Measurements from ENCODE around the gene CKLF. TPM values are rescaled to one million over a fixed set of nuclear protein-coding genes. Genes with fewer than 3 reads are reported as not detected.

CKLF gene
- total and polyA plus RNA-seq, 2 donors (not counting 1 experiment from before 2014, with no cell fraction given), result 30.4 to 53.6 TPM

DNA sequence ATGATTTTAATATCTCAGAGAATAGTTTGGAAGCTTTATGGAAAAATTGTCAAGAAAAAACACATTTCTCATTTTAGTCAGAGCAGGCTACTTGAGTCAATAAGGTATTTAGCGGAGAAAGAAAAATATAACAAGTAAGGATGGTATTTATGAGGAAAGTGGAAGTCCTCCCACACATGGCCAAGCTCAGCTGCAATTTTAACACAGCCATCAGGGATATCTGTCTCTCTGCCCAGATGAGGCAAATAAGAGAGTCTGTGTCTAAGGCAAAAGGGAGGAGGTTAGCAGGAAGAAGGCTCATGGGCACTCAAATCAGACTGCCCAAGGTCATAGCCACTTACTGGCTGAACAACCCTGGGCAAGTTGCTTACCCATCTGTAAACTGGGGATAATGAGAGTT lies 21.7 kb downstream of the CKLF start:
- intact Hi-C loops (cut with micrococcal nuclease), result no loop called here
- no peak overlapping the region for H3K27ac ChIP-seq (ENCODE audit: low read length in 2 of 2)
- H3K4me2 ChIP-seq (replicated peaks; ENCODE audit: low read depth, low read length, poor library complexity, severe bottlenecking), result no peak overlapping the region
- no peak for ATAC-seq (ENCODE audit: low read depth)
- no CpG with 5 or more reads among the region's 1 CpG for WGBS (ENCODE audit: insufficient coverage)
- no peak overlapping the region for H3K9ac ChIP-seq (ENCODE audit: low read length)
- H3K27me3 Mint-ChIP-seq, result peaks cover 25% of the 10 kb centered on the region
- CTCF ChIA-PET, result interaction anchor here (0.7 kb wide), 1 partner anchor 93 kb away, joined by 3 read pairs; no protein-coding TSS in a partner anchor
- POLR2A ChIA-PET, result no interaction called here
- no peaks in the 10 kb centered on the region for H3K36me3 ChIP-seq (replicated peaks in 1 of 2; ENCODE audit: control extremely low read depth in 1 of 2, control insufficient read depth in 1 of 2, extremely low read depth in 1 of 2, insufficient read depth in 2 of 2, low read length in 1 of 2)
- no peak overlapping the region for H3K27ac Mint-ChIP-seq
- peaks cover 0 to 23% (median 19%) of the 10 kb centered on the region in 4 experiments for H3K27me3 ChIP-seq (replicated peaks in 1 of 4; ENCODE audit: control extremely low read depth in 1 of 4, control insufficient read depth in 3 of 4, insufficient read depth in 4 of 4, low read length in 3 of 4)
- H3K79me2 ChIP-seq (ENCODE audit: control insufficient read depth, insufficient read depth, low read length), result no peaks in the 10 kb centered on the region
- peaks cover 10% of the 10 kb centered on the region for H3K4me1 Mint-ChIP-seq
- H3K9me3 Mint-ChIP-seq (ENCODE audit: insufficient read depth), result no peaks in the 10 kb centered on the region
- H3K4me3 Mint-ChIP-seq, result no peak overlapping the region
- H3K4me1 ChIP-seq (ENCODE audit: control insufficient read depth in 2 of 2, insufficient read depth in 2 of 2, low read length in 2 of 2), result peaks cover 8 to 14% of the 10 kb centered on the region in 2 donors
- peaks cover 10% of the 10 kb centered on the region for H4K20me1 ChIP-seq (ENCODE audit: control insufficient read depth, insufficient read depth, low read length, poor library complexity, severe bottlenecking)
- DNase-seq, result no peak
- TF ChIP-seq, protein P1, sequence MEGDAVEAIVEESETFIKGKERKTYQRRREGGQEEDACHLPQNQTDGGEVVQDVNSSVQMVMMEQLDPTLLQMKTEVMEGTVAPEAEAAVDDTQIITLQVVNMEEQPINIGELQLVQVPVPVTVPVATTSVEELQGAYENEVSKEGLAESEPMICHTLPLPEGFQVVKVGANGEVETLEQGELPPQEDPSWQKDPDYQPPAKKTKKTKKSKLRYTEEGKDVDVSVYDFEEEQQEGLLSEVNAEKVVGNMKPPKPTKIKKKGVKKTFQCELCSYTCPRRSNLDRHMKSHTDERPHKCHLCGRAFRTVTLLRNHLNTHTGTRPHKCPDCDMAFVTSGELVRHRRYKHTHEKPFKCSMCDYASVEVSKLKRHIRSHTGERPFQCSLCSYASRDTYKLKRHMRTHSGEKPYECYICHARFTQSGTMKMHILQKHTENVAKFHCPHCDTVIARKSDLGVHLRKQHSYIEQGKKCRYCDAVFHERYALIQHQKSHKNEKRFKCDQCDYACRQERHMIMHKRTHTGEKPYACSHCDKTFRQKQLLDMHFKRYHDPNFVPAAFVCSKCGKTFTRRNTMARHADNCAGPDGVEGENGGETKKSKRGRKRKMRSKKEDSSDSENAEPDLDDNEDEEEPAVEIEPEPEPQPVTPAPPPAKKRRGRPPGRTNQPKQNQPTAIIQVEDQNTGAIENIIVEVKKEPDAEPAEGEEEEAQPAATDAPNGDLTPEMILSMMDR (IDR thresholded peaks at IDR 0.05), result no peak
- TF ChIP-seq EZH2 (IDR thresholded peaks at IDR 0.05; ENCODE audit: borderline replicate concordance, insufficient read depth, low read depth, low read length, poor library complexity, severe bottlenecking), result no peak
- no peak overlapping the region for H3K4me3 ChIP-seq (ENCODE audit: control extremely low read depth in 1 of 5, extremely low read depth in 1 of 5, insufficient read depth in 1 of 5, low read depth in 2 of 5, low read length in 4 of 5)
- peaks cover 0 to 2% (median 0%) of the 10 kb centered on the region in 3 donors for H3K9me3 ChIP-seq (ENCODE audit: control extremely low read depth in 1 of 3, control insufficient read depth in 2 of 3, insufficient read depth in 1 of 3, low read length in 2 of 3)
- no peak overlapping the region for H2AFZ ChIP-seq (ENCODE audit: insufficient read depth, low read depth, low read length, poor library complexity, severe bottlenecking)

DNA sequence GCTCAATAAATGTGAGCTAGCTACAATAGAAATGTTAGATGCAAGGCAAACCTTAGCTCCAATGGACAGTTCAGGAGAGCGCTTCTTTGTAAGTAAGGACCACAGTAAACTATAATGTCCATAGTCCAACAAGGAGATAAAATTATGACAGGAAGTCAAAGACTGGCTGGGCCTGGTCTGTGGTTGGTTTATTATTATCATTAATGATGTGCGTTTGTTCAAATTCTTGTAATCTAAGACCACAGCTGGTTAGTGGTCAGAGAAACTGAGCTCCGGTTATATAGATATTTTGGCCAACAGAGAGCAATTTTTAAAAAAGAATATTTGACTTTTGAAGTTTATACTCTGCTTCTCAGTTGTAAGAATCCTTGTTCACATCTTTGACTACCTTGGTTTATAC lies 22.2 kb downstream of the CKLF start:
- intact Hi-C loops (cut with micrococcal nuclease), result no loop called here
- DNase-seq (no peak), ATAC-seq (ENCODE audit: low read depth) (no peak)
- Histone ChIP-seq H3K4me3 (ENCODE audit: control extremely low read depth in 1 of 5, extremely low read depth in 1 of 5, insufficient read depth in 1 of 5, low read depth in 2 of 5, low read length in 4 of 5) (no peak overlapping the region), H3K4me1 (ENCODE audit: control insufficient read depth in 2 of 2, insufficient read depth in 2 of 2, low read length in 2 of 2) (peaks cover 13 to 18% of the 10 kb centered on the region in 2 donors), H4K20me1 (ENCODE audit: control insufficient read depth, insufficient read depth, low read length, poor library complexity, severe bottlenecking) (peaks cover 6% of the 10 kb centered on the region), H3K79me2 (ENCODE audit: control insufficient read depth, insufficient read depth, low read length) (no peaks in the 10 kb centered on the region), H3K9ac (ENCODE audit: low read length) (no peak overlapping the region), H2AFZ (ENCODE audit: insufficient read depth, low read depth, low read length, poor library complexity, severe bottlenecking) (no peak overlapping the region), H3K9me3 (ENCODE audit: control extremely low read depth in 1 of 3, control insufficient read depth in 2 of 3, insufficient read depth in 1 of 3, low read length in 2 of 3) (peaks cover 0 to 2% (median 0%) of the 10 kb centered on the region in 3 donors), H3K36me3 (replicated peaks in 1 of 2; ENCODE audit: control extremely low read depth in 1 of 2, control insufficient read depth in 1 of 2, extremely low read depth in 1 of 2, insufficient read depth in 2 of 2, low read length in 1 of 2) (no peaks in the 10 kb centered on the region), H3K27ac (ENCODE audit: low read length in 2 of 2) (no peak overlapping the region), H3K27me3 (replicated peaks in 1 of 4; ENCODE audit: control extremely low read depth in 1 of 4, control insufficient read depth in 3 of 4, insufficient read depth in 4 of 4, low read length in 3 of 4) (peaks cover 0 to 28% (median 23%) of the 10 kb centered on the region in 4 experiments), H3K4me2 (replicated peaks; ENCODE audit: low read depth, low read length, poor library complexity, severe bottlenecking) (no peak overlapping the region)
- CTCF ChIA-PET, result interaction anchor here (0.7 kb wide), 1 partner anchor 93 kb away, joined by 3 read pairs; no protein-coding TSS in a partner anchor
- Mint-ChIP-seq H3K27ac (no peak overlapping the region), H3K27me3 (peaks cover 27% of the 10 kb centered on the region), H3K4me3 (no peak overlapping the region), H3K4me1 (peaks cover 10% of the 10 kb centered on the region), H3K9me3 (ENCODE audit: insufficient read depth) (no peaks in the 10 kb centered on the region)
- POLR2A ChIA-PET, result interaction anchor here (0.5 kb wide), 1 partner anchor 70 kb away, joined by 9 read pairs; no protein-coding TSS in a partner anchor
- 100% methylated on average over 1 of the region's 3 CpGs for WGBS (ENCODE audit: insufficient coverage)
- no peak for TF ChIP-seq EZH2 (IDR thresholded peaks at IDR 0.05; ENCODE audit: borderline replicate concordance, insufficient read depth, low read depth, low read length, poor library complexity, severe bottlenecking)
- TF ChIP-seq, protein P1 (IDR thresholded peaks at IDR 0.05), result no peak
